ENCODE measurements around the gene LY6G6D.

GRCh38 chr6:31677955-31678354 is 37.2 kb upstream of the LY6G6D start:
- TF ChIP-seq CTCF (IDR thresholded peaks at IDR 0.05) (no peak), POLR2AphosphoS5 (IDR thresholded peaks at IDR 0.05) (no peak), POLR2A (IDR thresholded peaks at IDR 0.05) (no peak), EP300 (IDR thresholded peaks at IDR 0.05; ENCODE audit: low read depth) (no peak)

All from transverse colon (tissue), 4 donors.